ENCODE results near the gene RAPH1.

Gene RAPH1

GRCh38 chr2:203535078-203535783 lies at the start of gene RAPH1:
Gene RAPH1, minus strand, starts transcription at chr2:203535301. Its CDS starts 39,948 bp downstream, at chr2:203495353.
- peak; percentile 74 for DNase-seq

GRCh38 chr2:203584784-203585183 lies 49.7 kb upstream of the RAPH1 start:
- no peak for DNase-seq

GRCh38 chr2:203583701-203584100 lies 48.6 kb upstream of the RAPH1 start:
- DNase-seq: peak; percentile 45

GRCh38 chr2:203583084-203583695 lies 48.1 kb upstream of the RAPH1 start:
- no peak for DNase-seq

- no peak for DNase-seq
Observed at GRCh38 chr2:203582468-203582867, 47.4 kb upstream of the RAPH1 start.

GRCh38 chr2:203580844-203581243 lies 45.7 kb upstream of the RAPH1 start:
- no peak for DNase-seq

GRCh38 chr2:203579730-203580129 lies 44.6 kb upstream of the RAPH1 start:
- no peak for DNase-seq

- peak; percentile 54 for DNase-seq
Observed at GRCh38 chr2:203578759-203579643, 43.9 kb upstream of the RAPH1 start.

- no peak for DNase-seq
Observed at GRCh38 chr2:203574824-203575223, 39.7 kb upstream of the RAPH1 start.

- no peak for DNase-seq
Observed at GRCh38 chr2:203572316-203572715, 37.2 kb upstream of the RAPH1 start.

GRCh38 chr2:203569677-203570316 lies 34.7 kb upstream of the RAPH1 start:
- no peak for DNase-seq

GRCh38 chr2:203567691-203568090 lies 32.6 kb upstream of the RAPH1 start:
- DNase-seq: no peak

GRCh38 chr2:203566161-203566560 lies 31.1 kb upstream of the RAPH1 start:
- DNase-seq: no peak

- DNase-seq: no peak
Observed at GRCh38 chr2:203565076-203565475, 30.0 kb upstream of the RAPH1 start.

GRCh38 chr2:203562268-203562667 lies 27.2 kb upstream of the RAPH1 start:
- DNase-seq: no peak

- no peak for DNase-seq
Observed at GRCh38 chr2:203559641-203560040, 24.5 kb upstream of the RAPH1 start.

GRCh38 chr2:203553784-203554183 lies 18.7 kb upstream of the RAPH1 start:
- no peak for DNase-seq

- no peak for DNase-seq
Observed at GRCh38 chr2:203551778-203552177, 16.7 kb upstream of the RAPH1 start.

GRCh38 chr2:203550266-203550665 lies 15.2 kb upstream of the RAPH1 start:
- DNase-seq: no peak

GRCh38 chr2:203549406-203549805 lies 14.3 kb upstream of the RAPH1 start:
- no peak for DNase-seq

GRCh38 chr2:203548887-203549286 lies 13.8 kb upstream of the RAPH1 start:
- DNase-seq: no peak

GRCh38 chr2:203547356-203547755 lies 12.3 kb upstream of the RAPH1 start:
- no peak for DNase-seq

- no peak for DNase-seq
Observed at GRCh38 chr2:203544402-203544801, 9.3 kb upstream of the RAPH1 start.

Measured in stimulated activated CD4-positive, alpha-beta T cell treated with anti-CD3 and anti-CD28 coated beads, Interleukin-1b, Interleukin-23, amount 100 ng/mL, for 48 hours (primary cell).